GM18511 (cell line): ENCODE data around the gene SORCS2.

Experiments used
- ATAC-seq: cut with Tn5 transposase; IDR thresholded peaks from one replicate; pipeline ENCODE4 v1.9.1; 2021; ENCODE audit warnings: mild to moderate bottlenecking, moderate library complexity; ENCODE audit not compliant: unreplicated experiment

SORCS2 gene

DNA sequence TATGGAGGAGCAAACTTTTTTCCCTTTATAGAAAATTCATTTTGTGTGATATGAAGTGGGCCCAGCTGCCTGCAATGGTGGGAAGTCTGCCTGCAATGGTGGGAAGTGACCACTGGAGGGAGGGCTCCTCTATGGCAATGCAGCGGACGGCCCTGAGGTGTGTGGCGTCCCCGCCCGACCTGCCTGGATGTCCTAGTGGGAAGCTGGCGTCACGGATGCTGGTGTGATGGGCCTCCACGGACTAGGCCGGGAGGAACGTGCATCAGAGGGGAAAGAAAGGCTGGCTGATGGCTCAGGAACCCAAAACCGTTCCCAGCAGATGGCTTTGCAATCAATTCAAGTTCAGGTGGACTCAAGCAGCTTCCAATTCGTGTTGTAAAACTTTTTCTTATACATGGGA lies 569.4 kb downstream of the SORCS2 start:
- peak; percentile 92 for ATAC-seq

DNA sequence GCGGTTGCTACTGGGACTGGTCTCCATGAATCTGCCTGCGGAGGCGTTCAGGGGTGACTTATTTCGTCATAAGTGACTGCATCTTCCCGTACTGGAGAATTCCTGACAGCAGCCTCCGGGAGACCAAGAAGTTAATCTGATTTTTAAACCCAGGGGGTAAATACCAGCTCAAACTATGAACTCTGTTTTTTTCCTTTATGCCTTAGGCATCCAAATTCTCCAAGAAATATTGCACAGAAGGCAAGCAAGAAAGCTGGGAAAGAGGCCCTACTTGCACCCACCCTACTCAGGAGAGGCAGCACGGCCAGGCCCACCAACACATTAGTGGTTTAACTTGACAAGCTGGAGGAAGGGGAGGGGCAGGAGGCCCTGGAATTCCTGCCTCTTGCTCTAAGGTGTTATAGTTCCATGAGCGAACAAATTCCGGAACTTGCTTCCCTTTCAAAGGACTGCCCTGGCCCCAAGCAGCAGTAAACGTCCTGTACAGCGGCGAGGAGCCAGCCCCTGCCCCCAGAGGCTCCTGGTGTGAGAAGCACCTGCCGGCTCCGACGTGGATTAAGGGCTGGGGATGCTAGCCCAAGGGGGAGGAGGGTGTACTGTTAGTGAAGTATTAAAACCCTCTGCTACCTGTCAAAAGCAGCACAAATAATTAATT lies 570.2 kb downstream of the SORCS2 start:
- no peak for ATAC-seq

DNA sequence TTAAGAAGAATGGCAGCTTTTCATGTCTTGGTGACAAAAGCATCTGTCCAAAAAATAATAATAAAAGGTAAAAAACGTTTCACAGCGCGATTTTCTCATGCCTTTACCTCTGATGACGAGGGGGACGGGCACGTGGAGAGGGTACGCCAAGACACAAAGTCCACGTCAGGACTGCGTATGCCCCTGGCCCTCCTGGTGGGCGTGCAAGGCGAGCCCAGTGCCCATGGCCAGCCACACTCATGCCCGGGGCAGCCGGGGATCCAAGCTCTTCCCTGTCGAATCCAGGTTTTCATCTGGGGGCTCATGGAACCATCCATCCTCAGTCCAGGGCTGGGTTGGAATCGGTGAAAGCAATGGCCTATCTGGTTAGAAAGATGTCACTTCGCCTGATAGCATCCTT lies 570.8 kb downstream of the SORCS2 start:
- ATAC-seq = no peak

DNA sequence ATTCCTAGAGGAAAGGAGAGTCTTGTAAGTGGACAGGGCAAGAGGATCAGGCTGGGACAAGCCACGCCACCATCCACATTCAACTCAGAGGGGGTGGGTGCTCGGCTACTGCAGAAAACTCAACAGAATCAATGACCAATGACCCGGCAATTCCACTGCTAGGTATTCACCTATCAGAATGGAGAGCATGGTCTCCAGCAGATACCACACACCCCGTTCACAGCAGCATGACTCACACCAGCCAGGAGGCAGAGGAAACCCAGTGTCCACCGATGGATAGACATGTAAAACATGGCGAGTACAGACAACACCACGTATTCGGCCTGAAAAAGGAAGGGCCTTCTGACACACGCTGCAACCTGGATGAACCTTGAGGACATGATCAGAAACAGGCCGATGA lies 571.5 kb downstream of the SORCS2 start:
- no peak for ATAC-seq

DNA sequence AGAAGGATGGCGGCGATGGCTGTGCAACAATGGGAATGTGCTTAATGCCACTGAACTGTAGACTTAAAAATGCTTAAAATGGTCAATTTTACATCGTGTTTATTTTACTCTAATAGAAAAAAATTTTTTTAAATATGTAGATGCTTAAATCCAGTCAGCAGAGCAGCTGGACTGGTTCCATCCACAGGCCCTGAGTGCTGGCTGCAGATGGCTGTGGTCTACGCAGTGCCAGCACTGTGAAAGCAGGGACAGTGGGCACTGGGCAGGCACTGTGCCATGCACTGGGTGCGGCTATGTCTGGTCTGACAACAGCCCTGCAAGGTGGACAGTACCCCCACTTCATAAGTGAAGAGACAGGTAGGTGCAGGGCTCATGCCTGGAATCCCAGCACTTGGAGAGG lies 572.1 kb downstream of the SORCS2 start:
- no peak for ATAC-seq

DNA sequence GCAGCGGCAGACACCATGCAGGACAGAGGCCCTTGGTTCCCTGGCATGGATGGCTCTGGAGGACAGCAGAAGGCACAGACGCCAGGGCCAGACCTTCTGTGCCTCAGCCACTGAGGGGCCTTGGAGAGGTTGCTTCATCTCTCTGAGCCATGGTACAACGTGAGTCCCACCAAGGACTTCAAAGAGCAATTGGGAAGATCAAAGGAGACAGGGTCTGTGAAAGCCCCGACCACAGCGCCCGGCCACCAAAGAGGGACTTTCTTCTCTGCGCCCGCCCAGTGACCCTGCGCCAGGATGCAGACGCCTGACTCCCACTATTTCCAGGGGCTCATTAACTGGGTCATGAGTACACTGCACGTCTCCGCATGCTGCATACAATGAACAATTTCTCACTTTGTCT lies 573.3 kb downstream of the SORCS2 start:
- ATAC-seq = no peak

DNA sequence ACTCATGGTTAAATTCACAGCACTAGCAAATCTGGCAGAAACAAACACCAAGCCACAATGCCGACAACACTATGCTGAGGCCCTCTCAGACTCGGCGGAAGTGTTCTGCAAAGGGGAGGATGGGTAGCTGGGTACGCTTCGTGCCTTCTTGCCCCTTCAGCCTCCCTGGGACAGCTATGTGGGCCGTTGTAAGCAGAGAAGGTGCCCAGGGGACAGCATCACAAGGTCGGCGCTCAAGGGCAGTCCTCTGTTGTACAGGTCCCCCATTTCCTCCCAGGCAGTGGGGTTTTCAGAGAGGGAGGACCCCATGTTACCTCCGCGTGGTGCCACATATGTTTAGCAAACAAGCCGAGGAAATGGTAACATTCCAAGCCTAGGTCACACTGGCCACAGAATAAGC lies 573.7 kb downstream of the SORCS2 start:
- no peak for ATAC-seq

DNA sequence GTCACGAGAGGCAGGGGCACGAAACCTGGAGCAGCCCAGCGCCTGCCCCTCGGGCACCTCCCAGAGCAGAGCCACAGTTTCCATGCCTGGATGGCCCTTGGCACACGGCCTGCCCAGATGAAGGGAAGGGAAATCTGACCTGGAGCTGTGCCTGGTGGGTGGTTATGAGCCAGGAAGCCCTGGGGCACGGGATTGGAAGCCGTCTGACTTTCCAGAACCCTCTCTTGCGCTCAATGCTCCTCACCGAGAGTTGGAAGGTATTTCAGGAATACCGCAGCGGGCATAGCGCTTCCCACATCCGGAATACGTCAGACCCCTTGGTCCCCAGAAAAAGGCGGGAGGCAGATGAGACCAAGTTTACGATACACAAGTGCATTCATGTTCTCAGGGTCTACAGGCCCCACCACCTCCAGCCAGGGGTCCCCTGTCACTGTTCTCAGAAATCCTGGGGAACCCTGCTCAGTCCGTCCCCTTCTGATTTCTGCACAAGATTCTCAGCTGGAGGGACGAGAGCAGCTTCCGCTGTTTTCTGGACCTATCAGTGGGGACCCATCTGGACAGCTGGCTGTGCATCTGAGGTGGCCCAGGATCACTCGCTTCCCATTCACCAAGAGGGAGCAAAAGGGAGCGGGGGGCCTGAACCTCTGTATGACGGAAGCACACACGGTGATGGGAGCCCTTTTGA lies 574.5 kb downstream of the SORCS2 start:
- ATAC-seq = no peak

DNA sequence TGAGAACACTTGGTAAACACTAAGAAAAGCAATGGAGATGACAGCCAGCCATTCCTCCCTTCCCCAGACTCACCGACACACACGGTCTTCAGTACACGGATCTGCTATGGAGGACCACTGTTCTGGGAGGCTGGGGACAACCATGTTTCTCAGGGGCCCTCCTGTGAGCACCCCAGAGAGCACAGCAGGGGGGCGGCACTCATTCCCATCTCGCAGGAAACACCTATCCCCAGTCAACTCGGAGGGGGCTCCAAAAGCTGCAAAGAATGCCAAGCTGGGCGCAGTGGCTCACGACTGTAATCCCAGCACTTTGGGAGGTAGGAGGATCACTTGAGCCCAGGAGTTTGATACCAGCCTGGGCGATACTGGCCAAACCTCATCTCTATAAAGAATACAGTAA lies 575.2 kb downstream of the SORCS2 start:
- no peak for ATAC-seq

DNA sequence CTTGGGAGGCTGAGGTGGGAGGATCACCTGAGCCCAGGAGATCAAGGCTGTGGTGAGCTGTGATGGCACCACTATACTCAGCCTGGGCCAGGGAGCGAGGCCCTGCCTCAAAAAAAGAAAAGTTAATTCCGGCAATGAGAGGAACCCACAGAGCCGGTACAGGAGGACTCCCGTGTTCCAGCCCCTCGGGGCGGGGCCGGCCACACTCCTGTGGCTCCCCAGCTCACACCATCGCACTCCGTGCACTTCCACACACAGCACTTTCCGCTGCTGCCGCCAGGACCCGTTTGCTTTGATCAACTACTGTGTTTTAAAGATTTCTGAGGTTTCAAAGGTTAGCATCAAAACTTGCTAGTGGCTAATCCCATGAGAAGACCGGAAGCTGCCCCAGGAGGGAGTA lies 575.6 kb downstream of the SORCS2 start:
- no peak for ATAC-seq

DNA sequence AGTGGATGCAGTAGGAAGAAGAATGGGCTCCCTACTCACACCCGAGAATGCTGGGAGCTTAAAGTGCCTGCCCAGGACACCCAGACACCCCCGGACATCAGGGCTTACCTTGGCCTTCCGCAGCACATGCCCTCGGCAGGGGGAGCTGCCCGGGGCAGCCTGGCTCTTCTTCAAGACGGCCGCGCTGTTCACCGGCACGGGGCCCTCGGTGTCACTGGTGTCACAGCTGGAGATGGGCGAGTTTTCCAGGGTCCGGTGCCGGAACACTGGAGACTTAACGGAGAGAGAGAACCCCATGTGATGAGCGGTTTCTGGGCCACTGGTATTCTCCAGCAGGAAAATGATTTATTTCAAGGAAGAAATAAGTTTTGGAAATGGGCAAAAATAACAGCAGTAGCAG lies 576.4 kb downstream of the SORCS2 start:
- no peak for ATAC-seq

DNA sequence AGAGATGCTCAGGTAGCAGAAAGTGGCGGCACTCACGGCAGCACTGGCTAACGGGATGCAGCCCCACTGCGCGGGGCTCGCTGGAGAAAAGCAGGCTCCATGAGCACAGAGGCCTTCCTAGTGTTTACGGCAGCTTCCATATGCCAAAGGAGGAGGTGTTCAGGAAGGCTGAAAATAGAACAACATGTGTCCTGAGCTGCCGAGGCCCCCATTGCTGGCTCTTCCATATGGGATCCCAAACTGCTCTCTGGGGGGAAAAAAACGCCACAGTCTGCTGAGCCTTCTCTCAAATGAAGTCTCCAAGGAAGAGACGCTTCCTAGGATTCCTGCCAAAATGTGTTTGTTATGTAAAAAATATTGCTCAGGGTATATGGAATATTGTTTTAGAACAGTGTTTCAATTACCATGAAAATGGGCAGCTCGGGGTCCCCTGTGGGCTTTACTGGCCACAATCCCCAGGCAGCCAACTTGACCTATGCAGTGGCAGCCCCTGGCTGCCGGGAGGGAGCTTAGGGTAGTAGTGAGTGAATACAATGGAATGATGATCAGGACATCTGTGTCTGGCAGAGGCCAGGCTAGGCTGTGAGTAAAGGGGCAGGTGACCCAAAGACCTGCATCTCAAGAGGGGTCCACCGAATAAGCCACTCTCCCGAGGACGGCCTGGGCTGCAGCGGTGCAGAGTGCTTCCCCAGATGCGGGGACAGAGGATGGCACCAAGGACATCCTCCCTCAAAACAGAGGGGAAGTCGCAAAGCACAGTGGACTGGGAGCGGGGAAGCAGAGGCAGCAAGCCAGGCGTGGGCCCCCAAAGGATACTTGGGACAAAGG lies 577.3 kb downstream of the SORCS2 start:
- ATAC-seq = no peak

DNA sequence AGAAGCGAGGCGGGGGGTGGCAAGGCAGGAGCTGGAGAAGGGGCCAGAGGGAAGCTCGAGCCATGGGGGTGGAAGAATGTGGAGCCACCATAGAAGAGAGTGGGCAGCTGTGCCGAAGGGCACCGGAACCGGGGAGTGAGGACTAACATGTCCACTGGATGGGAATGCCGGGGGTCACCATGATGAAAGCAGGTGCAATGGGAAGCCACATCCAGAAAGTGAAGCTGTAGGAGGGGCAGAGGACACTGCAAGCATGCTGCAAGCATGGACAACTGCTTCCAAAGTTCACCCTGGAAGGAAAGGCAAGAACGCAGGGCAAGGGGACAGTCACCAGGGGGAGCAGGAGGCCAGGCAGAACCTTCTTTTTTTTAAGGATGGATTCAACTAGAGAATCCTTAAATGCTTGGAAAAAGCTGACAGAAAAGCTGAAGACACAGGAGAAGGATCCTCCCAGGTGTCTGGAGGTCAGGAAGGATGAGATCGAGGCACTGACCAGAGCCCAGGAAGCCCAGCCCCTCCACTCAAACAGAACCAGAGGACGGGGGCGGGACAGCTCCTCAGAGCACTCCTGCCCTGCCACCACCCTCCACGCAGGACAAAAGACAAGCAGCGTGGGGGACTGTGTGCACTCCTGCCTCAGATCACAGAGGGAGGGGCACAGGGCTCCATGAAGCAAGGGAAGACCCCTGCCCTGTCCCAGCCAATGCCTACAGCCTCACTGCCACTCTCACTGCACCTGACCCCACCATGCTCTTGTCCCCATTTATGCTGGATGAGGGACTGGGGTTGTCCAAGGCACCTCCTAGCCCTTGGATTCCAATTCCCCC lies 578.1 kb downstream of the SORCS2 start:
- no peak for ATAC-seq

DNA sequence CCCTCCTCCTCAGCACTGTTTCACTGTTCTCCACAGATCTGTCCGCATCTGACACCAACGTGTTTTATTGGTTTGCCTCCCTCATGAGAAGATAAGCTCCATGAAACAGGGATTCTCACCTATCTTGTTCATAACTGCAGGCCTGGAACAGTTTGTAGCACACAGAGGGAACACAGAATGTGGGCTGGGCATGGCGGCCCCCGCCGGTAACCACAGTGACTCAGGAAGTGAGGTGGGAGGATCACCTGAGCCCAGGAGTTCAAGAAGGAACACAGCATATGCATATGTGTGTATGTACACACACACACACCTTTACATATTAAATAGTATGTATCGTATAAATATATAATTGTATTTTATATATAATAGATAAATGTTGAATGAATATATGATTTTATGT lies 578.7 kb downstream of the SORCS2 start:
- peak; percentile 36 for ATAC-seq

DNA sequence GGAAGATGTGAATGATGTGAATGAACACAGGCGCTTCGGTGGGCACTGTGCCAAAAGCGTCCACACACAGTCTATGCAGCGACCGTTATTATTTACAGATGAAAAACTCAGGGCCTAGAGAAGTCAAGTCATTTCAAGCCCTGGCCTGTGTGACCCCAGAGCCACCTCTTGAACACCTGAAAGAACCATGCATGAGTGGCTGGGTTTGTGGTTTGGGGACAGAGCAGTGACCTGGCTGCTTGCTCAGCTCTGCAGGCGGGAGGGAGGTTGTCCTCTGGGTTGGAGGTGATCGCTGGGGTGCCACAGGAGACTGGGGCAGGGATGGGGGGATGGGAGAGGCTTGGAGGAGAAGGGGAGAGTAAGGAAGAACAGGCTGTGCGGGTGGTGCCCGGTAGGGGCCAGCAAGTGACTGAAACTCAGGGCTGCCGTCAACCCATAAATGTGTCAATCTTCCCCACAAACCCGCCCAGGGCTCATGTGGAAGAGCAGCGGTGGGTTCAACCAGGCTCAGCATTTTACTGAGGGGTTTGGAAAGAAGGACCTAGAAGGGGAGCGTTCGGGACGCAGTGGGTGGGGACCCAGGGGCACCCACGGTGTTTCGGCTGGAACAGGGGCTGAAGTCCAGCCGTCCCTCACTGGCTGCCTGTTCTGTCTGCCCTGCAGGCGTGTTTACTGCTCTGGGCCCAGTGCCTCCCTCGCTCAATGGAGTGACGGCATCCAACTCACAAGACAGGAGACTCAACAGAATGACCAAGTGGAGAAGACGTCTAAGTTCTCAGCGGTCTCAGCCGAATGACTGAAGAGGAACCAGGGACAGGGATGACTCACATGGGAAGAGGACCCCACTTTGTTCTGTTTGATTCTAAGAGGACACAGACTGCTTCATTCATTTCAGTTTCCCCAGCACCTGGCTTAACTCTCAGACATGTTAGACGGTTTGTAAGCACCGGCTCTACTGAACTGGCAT lies 579.5 kb downstream of the SORCS2 start:
- peak; percentile 98 for ATAC-seq

DNA sequence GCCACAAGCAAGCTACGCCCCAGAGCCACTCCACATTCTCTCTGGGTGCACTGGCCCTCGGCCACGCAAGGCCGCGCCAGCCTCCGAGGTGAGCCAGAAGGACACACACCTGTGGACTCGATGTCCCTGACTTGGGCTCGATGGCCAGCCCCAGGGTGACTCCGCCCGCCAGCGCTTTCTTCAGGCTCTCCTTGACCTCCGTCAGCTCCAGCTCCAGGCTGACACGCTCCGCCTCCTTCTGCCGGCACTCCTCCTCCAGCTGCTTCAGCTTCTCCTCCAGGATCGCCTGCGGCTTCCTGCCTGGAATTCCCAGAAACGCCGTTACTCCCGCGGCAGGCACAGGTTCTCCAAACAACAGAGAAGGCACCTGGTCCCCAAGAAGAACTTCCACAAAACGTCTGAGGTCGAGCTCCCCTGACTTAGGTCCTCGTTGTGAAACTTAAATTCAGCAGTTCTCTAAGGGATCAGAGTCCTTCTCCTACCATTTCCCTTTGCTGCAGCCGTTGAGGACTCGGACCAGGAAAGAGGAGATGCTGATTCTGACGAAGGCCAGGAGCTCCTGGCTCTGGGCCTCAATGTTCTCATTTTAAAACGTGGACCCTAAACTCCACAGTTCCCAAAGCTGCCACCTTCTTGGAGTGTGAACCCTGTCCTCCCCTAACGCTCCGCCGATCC lies 580.5 kb downstream of the SORCS2 start:
- ATAC-seq = no peak

DNA sequence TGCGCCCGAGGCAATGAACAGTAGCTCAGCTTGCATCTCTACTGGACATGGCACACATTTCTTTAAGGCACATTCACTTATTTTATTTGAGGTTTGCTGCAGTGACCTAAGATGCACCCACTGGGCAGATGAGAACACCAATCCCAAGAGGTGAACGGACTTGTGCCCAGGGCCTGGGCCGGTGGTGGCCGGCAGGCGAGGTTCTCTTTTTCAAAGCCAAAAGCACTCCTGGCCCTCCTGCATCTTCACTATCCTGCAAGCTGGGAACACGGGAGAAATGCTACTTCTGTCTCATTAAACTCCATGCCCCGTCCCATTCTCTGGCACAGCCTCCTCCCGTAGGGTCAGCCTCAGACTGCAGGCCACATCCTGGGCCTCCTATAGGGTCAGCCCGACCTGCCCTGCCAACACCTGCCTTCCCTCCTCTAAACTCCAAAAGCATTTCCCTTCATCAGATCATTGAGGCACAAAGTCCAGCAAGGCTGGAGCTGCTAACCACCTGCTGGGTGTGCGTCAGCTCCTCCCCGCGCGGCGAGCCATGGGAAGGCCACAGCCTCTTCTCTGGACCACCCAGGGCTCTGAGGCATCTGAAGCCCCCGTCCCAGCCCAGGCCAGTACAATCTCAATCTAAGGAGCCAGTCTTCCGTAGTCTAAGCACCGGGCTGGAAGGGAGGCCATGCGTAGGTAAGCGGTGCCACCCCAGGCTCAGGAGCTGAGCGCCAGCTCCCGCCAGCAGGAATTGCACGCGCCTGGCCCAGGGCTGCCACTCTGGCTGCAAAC lies 581.3 kb downstream of the SORCS2 start:
- ATAC-seq = no peak
